K562 (cell line): ENCODE data around the gene MYCBP. TPM values are rescaled to one million over a fixed set of nuclear protein-coding genes. Genes with fewer than 3 reads are reported as not detected.

Experiments used
- ATF7 ChIP-seq: fragments of 450-650 bp; IDR thresholded peaks from 2 replicates; pipeline ENCODE4 v1.7.1; 2014; ENCODE audit warnings: mild to moderate bottlenecking, moderate library complexity
- CBFA2T2 ChIP-seq: fragments of 450-650 bp; conservative IDR thresholded peaks from 2 replicates; pipeline ENCODE4 v1.6.1; 2017; ENCODE audit warnings: mild to moderate bottlenecking
- CBX3 ChIP-seq, 2 experiments: IDR thresholded peaks; 1 replicate in 1 of 2; 2 replicates in 1 of 2; pipeline ENCODE4 v1.6.1; 2012; ENCODE audit warnings: inconsistent platforms in 2 of 2, low read length in 2 of 2, borderline replicate concordance in 1 of 2, control low read depth in 1 of 2
- CC2D1A ChIP-seq: fragments of 450-650 bp; IDR thresholded peaks from 2 replicates; pipeline ENCODE4 v1.6.1; 2017; ENCODE audit warnings: mild to moderate bottlenecking
- E2F6 ChIP-seq, 2 experiments: IDR thresholded peaks; 2 replicates each; pipeline ENCODE4 v1.6.1; 2011; ENCODE audit warnings: borderline replicate concordance in 1 of 2, control low read depth in 1 of 2, low read depth in 1 of 2, low read length in 1 of 2, mild to moderate bottlenecking in 1 of 2, mixed read lengths in 1 of 2, moderate library complexity in 1 of 2; ENCODE audit not compliant: insufficient read depth in 1 of 2, insufficient read length in 1 of 2, poor library complexity in 1 of 2, severe bottlenecking in 1 of 2; ENCODE audit errors: extremely low read depth in 1 of 2
- ESRRA ChIP-seq: fragments of 450-650 bp; IDR thresholded peaks from 2 replicates; pipeline ENCODE4 v1.6.1; 2014; ENCODE audit warnings: low read depth, mild to moderate bottlenecking, moderate library complexity, borderline replicate concordance
- FOXP1 ChIP-seq: sonication (generic); formaldehyde crosslinking; IDR thresholded peaks from 2 replicates; pipeline ENCODE4 v1.8.0; 2022; ENCODE audit warnings: mild to moderate bottlenecking, missing genetic modification reagents
- GABPB1 ChIP-seq: sonication (generic); formaldehyde crosslinking; IDR thresholded peaks from 2 replicates; pipeline ENCODE4 v1.8.0; 2022; ENCODE audit warnings: mild to moderate bottlenecking, missing genetic modification reagents
- JUND ChIP-seq, 2 experiments: IDR thresholded peaks; 2 replicates in 1 of 2; 3 replicates in 1 of 2; pipeline ENCODE4 v1.6.1; 2011; ENCODE audit warnings: borderline replicate concordance in 2 of 2, low read depth in 2 of 2, low read length in 2 of 2, improper control_type of control experiment in 1 of 2, missing biosample characterization in 1 of 2, missing genetic modification characterization in 1 of 2, missing genetic modification reagents in 1 of 2
- MAZ ChIP-seq, 2 experiments: fragments of 450-650 bp in 1 of 2; sonication (generic) in 1 of 2; formaldehyde crosslinking; IDR thresholded peaks in 1 of 2; conservative IDR thresholded peaks in 1 of 2; 2 replicates each; pipeline versions ENCODE4 v1.4.0 to v1.5.0; 2020; ENCODE audit warnings: mild to moderate bottlenecking in 1 of 2, missing genetic modification reagents in 1 of 2
- MITF ChIP-seq: IDR thresholded peaks from 2 replicates; pipeline ENCODE4 v1.6.1; 2014; ENCODE audit warnings: antibody characterized with exemption
- MTA3 ChIP-seq: fragments of 450-650 bp; formaldehyde crosslinking; IDR thresholded peaks from 2 replicates; pipeline ENCODE4 v1.6.1; 2017; ENCODE audit warnings: mild to moderate bottlenecking, borderline replicate concordance
- NFIX ChIP-seq: fragments of 250-450 bp; sonication (Bioruptor Pico); IDR thresholded peaks from 2 replicates; pipeline ENCODE4 v1.4.0; 2020; ENCODE audit warnings: low read depth, mild to moderate bottlenecking, moderate library complexity
- SAP30 ChIP-seq: fragments of 200-600 bp; sonication (generic); IDR thresholded peaks from 2 replicates; pipeline ENCODE4 v1.6.1; 2012; ENCODE audit warnings: borderline replicate concordance, low read depth, mild to moderate bottlenecking, moderate library complexity, low read length, control low read depth, inconsistent platforms; ENCODE audit not compliant: insufficient read depth, poor library complexity, severe bottlenecking
- SP1 ChIP-seq: sonication (generic); formaldehyde crosslinking; IDR thresholded peaks from 2 replicates; pipeline ENCODE4 v1.8.1; 2022; ENCODE audit warnings: mild to moderate bottlenecking, missing genetic modification reagents
- TEAD1 ChIP-seq, 2 experiments: fragments of 450-650 bp in 1 of 2; sonication (generic) in 1 of 2; formaldehyde crosslinking; IDR thresholded peaks; 2 replicates each; pipeline versions ENCODE4 v1.4.0 to v1.8.0; 2020 to 2022; ENCODE audit warnings: mild to moderate bottlenecking in 2 of 2, missing genetic modification reagents in 1 of 2
- TRIM24 ChIP-seq, 2 experiments: fragments of 450-650 bp; IDR thresholded peaks; 2 replicates each; pipeline ENCODE4 v1.6.1; 2016
- ZNF224 ChIP-seq: sonication (generic); formaldehyde crosslinking; IDR thresholded peaks from 2 replicates; pipeline ENCODE4 v1.8.0; 2022; ENCODE audit warnings: mild to moderate bottlenecking, missing genetic modification reagents
- polyA plus RNA-seq, 8 experiments: library from polyadenylated mRNA; depleted of rRNA in 4 of 8; stranded (reverse) in 5 of 8; unstranded in 3 of 8; fragments of >200 nt; fragmentation: Nextera tagmentation in 2 of 8; fragmentation: Illumina TruSeq in 1 of 8; extraction: Ambion mirVana in 2 of 8; extraction: Trizol in 1 of 8; gene quantifications; 2 replicates each; pipeline versions ENCODE4 v1.2.1 to v1.2.3, GENCODE V29; 2011 to 2014; ENCODE audit warnings: inconsistent platforms in 1 of 8, missing spikeins in 1 of 8
- total RNA-seq, 7 experiments: library from RNA; depleted of rRNA in 6 of 7; stranded (reverse); fragments of >200 nt in 6 of 7; fragmentation: Illumina TruSeq in 2 of 7; extraction: Trizol in 2 of 7; gene quantifications; 2 replicates each; pipeline versions ENCODE4 v1.2.1 to v1.2.3, GENCODE V29; 2011 to 2021; ENCODE audit warnings: low replicate concordance in 1 of 7
- TF ChIP-seq, protein P1 (sequence below): fragments of 450-650 bp; IDR thresholded peaks from 2 replicates; pipeline ENCODE4 v1.6.1; 2016; ENCODE audit warnings: borderline replicate concordance
- TF ChIP-seq, protein P2 (sequence below): sonication (generic); formaldehyde crosslinking; IDR thresholded peaks from 2 replicates; pipeline ENCODE4 v1.8.0; 2022; ENCODE audit warnings: missing genetic modification reagents, mild to moderate bottlenecking, moderate library complexity, borderline replicate concordance

The MYCBP gene
- total and polyA plus RNA-seq, 9 of the 15 experiments (the other 6 are each of a cell fraction or from before 2014, with no cell fraction given), result 32.3 to 253 (median 72.9) TPM

DNA sequence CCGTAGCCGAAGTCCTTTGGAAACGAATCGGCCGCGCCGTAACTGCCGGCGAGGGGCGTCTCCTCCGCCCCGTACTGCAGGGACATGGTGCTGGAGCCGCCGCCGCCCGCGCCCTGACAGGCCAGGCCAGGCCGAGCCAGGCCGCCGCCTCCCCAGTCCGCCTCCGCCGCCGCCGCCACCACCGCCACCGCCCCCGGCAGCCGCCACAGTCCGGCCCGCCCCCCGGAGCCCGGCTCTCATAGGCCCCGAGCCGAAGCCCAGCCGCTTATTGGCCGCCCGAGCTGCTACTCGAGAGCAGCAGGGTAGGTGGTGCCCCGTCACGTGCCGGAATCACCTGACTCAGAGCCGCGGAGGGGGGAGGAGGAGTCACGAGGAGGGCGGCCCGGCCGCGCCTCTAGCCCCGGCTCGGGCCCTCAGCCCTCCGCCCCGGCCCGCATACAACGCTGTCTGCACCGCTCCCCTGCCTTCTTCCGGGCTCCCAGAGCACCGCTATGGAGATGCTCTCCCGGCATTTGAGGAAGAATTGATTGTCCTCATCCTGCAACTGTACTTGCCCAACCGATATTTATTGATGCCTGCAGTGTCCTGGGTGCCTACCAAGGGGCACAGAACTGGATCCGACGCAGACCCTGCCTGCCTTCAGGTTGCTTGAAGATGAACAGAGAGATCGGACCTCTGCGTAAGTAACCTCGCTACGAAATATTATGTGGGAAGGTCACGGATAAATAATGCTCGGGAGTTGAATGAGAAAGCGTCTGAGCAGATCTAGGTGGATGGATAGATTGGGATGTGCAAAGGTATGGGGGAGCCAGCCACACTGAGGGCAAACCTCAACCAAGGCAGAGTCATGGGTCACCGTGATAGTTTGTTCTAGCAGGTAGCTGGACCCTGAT, 13.3 kb downstream of the MYCBP start, which contains the start of gene RRAGC (continued):
- peak; percentile 49 to 83 for TF ChIP-seq E2F6 (IDR thresholded peaks at IDR 0.05; ENCODE audit: borderline replicate concordance in 1 of 2, extremely low read depth in 1 of 2, insufficient read depth in 1 of 2, insufficient read length in 1 of 2, low read depth in 1 of 2, low read length in 1 of 2, poor library complexity in 1 of 2, severe bottlenecking in 1 of 2)
- TF ChIP-seq TRIM24 (IDR thresholded peaks at IDR 0.05), result peak in 1 of 2 experiments; percentile 46; a peak in 1 of 4 replicates
- TF ChIP-seq, protein P1, sequence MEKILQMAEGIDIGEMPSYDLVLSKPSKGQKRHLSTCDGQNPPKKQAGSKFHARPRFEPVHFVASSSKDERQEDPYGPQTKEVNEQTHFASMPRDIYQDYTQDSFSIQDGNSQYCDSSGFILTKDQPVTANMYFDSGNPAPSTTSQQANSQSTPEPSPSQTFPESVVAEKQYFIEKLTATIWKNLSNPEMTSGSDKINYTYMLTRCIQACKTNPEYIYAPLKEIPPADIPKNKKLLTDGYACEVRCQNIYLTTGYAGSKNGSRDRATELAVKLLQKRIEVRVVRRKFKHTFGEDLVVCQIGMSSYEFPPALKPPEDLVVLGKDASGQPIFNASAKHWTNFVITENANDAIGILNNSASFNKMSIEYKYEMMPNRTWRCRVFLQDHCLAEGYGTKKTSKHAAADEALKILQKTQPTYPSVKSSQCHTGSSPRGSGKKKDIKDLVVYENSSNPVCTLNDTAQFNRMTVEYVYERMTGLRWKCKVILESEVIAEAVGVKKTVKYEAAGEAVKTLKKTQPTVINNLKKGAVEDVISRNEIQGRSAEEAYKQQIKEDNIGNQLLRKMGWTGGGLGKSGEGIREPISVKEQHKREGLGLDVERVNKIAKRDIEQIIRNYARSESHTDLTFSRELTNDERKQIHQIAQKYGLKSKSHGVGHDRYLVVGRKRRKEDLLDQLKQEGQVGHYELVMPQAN, result peak; percentile 83
- peak; percentile 100 for TF ChIP-seq MITF
- TF ChIP-seq CC2D1A, result no peak
- TF ChIP-seq MTA3, result peak; percentile 77
- TF ChIP-seq CBX3 (IDR thresholded peaks at IDR 0.05; ENCODE audit: borderline replicate concordance in 1 of 2, low read length in 2 of 2), result no peak; a peak in 1 of 3 replicates
- peak; percentile 97 for TF ChIP-seq CBFA2T2
- peak; percentile 63 for TF ChIP-seq JUND (IDR thresholded peaks at IDR 0.05; ENCODE audit: borderline replicate concordance, low read depth, low read length)
- peak; percentile 32; the same call in 1 of the 3 replicates for TF ChIP-seq JUND (tag; IDR thresholded peaks at IDR 0.05; ENCODE audit: borderline replicate concordance, low read depth, low read length)
- TF ChIP-seq SAP30, result peak; percentile 81
- peak; percentile 79; the same call in 1 of the 2 replicates for TF ChIP-seq ZNF224 (CRISPR knock-in tag)
- TF ChIP-seq ESRRA, result peak; percentile 61; the same call in 1 of the 2 replicates
- TF ChIP-seq TEAD1 (CRISPR knock-in tag; IDR thresholded peaks at IDR 0.05), result peak in 1 of 2 experiments; percentile 35; a peak in 2 of 4 replicates
- peak; percentile 21; the same call in 1 of the 2 replicates for TF ChIP-seq NFIX
- TF ChIP-seq MAZ (CRISPR knock-in tag; conservative IDR thresholded peaks at IDR 0.05 in 1 of 2, IDR thresholded peaks at IDR 0.05 in 1 of 2), result peak; percentile 95 to 98
- TF ChIP-seq, protein P2, sequence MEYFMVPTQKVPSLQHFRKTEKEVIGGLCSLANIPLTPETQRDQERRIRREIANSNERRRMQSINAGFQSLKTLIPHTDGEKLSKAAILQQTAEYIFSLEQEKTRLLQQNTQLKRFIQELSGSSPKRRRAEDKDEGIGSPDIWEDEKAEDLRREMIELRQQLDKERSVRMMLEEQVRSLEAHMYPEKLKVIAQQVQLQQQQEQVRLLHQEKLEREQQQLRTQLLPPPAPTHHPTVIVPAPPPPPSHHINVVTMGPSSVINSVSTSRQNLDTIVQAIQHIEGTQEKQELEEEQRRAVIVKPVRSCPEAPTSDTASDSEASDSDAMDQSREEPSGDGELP, result peak; percentile 96
- 0 out of 2 replicates have a peak, but pooled peaks have one; percentile 3 for TF ChIP-seq FOXP1 (CRISPR knock-in tag)
- peak; percentile 76 for TF ChIP-seq ATF7
- TF ChIP-seq SP1 (CRISPR knock-in tag), result peak; percentile 17; the same call in 1 of the 2 replicates
- peak; percentile 55; the same call in 1 of the 2 replicates for TF ChIP-seq GABPB1 (CRISPR knock-in tag)
